ENCODE measurements around the gene LTBR. TPM values are rescaled to one million over a fixed set of nuclear protein-coding genes. Genes with fewer than 3 reads are reported as not detected.
"Not testable (repeated sequence)": the region's sequence is repeated elsewhere in the genome, so short reads cannot be mapped to it uniquely, and the experiment has no call there.

Gene LTBR
- 127 and 128 TPM in 2 replicates for total RNA-seq (2014; rRNA removed; shearing (Covaris generic))
- polyA plus RNA-seq (2015; cell fraction: cytosol; rRNA removed) = 311 and 316 TPM in 2 replicates
- polyA plus RNA-seq (2015; cell fraction: nucleus; rRNA removed) = 324 and 339 TPM in 2 replicates

GRCh38 chr12:6383572-6384498, at the start of gene LTBR:
Gene LTBR (plus strand): TSS chr12:6384162. CDS start chr12:6384359, 197 bp downstream.
- DNase-seq (ENCODE audit: low read depth, low spot score) = peak; percentile 92

GRCh38 chr12:6334359-6334758, 49.6 kb upstream of the LTBR start:
- in situ Hi-C loops (cut with HindIII; ENCODE audit: low pct_unique_long_range_greater_than_20kb, low sequenced_read_pairs) = no loop called here
- DNase-seq (ENCODE audit: low read depth, low spot score) = no peak

More at GRCh38 chr12:6383572-6384498, at the start of gene LTBR:
- in situ Hi-C loops (cut with HindIII; ENCODE audit: low pct_unique_long_range_greater_than_20kb, low sequenced_read_pairs) = no loop called here

- in situ Hi-C loops (cut with HindIII; ENCODE audit: low pct_unique_long_range_greater_than_20kb, low sequenced_read_pairs) = no loop called here
Observed at GRCh38 chr12:6334940-6335450, 49.0 kb upstream of the LTBR start.

GRCh38 chr12:6335451-6336078, 48.4 kb upstream of the LTBR start:
- in situ Hi-C loops (cut with HindIII; ENCODE audit: low pct_unique_long_range_greater_than_20kb, low sequenced_read_pairs) = no loop called here
- DNase-seq (ENCODE audit: low read depth, low spot score) = peak; percentile 70

More at GRCh38 chr12:6334940-6335450, 49.0 kb upstream of the LTBR start:
- DNase-seq (ENCODE audit: low read depth, low spot score) = no peak

DNA sequence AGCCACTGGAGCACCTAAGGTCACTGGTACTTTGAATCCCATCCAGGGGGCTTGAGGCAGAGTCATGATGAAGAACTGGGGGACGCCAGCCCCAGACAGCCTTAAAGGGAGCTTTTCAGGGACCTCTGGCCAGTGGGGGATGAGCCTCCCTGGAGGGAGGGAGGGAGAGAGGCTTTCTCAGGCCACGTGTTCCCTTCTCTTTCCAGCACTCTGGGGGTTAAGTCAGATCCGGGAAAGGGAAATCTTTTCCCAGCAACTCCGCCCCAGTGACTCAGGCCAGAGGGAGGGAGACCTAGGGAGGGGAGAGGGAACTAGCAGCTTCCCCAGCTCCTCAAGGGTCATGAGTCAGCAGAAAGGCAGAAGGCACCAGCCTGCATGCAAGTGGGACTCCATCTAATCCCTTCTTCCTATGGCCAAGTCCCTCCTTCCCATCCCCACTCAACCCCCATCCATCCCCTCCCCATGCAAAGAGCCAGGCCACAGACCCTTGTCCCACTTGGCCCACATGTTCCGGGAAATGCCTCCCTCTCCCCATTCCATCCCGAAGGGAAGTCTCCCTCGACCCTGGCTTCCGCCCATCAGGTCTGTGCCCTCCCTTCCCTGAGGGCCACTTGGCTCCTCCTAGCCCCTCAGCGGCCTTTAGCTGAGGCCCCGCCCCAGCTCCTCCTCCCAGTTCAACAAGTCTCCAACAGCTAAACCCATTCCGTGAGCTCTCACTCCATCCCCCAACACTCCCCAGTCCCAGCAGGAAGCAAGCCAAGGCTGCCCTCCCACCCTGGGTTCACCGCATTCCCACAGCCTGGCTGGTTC, 47.7 kb upstream of the LTBR start:
- peak; percentile 97 for DNase-seq (ENCODE audit: low read depth, low spot score)
- in situ Hi-C loops (cut with HindIII; ENCODE audit: low pct_unique_long_range_greater_than_20kb, low sequenced_read_pairs) = no loop called here

DNA sequence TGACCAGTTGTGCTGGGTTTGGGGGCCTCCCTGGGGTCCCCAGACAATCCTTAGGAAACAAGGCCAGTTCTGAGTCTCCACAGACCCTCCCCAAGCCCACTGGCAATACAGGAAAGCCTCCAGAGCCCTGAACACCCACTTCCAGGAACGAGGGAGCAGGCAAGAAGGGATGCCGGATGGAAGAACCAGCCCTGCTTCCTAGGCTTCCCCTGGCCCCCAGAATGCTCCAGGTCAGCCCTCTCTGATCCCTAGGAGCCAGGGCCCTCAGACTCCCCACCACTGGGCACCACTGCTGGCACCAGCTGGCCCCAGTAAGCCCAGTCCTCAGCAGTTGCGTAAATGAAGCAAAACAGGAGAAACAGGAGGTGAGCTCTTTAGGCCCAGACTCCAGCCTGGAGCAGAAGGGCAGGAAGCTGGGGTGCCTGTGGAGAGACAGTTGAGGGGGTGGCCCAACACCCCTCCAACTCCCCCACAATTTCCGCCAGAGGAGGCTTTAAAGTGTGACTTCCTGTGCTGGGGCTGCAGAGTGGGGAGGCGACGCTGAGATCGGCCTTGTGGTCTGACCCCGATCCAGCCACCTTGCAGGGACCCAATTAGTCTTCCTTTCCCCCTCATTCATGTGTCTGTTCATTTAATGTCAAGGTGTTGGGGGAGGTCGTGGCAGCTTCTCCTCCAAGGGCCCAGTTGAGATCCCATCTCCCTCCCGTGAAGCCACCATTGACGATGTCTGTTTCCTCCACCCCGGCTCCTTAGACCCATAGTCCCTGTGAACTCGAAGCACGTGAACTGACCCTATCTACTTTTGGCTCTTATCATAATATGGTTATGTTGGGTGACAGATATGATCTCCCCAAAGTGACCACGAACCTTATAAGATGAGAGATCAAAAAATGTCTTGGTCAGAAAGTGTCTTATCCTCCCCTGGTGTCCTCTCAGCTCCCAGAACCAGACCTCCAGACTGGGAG, 46.8 kb upstream of the LTBR start:
- in situ Hi-C loops (cut with HindIII; ENCODE audit: low pct_unique_long_range_greater_than_20kb, low sequenced_read_pairs) = no loop called here
- DNase-seq (ENCODE audit: low read depth, low spot score) = no peak

- in situ Hi-C loops (cut with HindIII; ENCODE audit: low pct_unique_long_range_greater_than_20kb, low sequenced_read_pairs) = no loop called here
- DNase-seq (ENCODE audit: low read depth, low spot score) = no peak
Observed at GRCh38 chr12:6337958-6338433, 46.0 kb upstream of the LTBR start.

DNA sequence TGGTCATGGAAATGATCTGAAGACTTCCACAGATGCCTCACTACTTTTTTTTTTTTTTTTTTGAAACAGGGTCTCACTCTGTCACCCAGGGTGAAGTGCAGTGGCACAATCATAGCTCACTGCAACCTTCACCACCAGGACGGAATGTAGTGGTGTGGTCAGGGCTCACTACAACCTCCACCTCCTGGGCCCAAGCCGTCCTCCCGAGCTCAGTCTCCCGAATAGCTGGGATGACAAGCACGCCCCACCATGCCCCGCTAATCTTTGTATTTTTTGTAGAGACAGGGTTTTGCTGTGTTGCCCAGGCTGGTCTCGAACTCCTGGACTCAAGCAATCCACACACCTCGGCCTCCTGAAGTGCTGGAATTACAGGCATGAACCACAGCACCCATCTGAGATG, 45.4 kb upstream of the LTBR start:
- DNase-seq (ENCODE audit: low read depth, low spot score); in situ Hi-C loops (cut with HindIII; ENCODE audit: low pct_unique_long_range_greater_than_20kb, low sequenced_read_pairs): not testable (repeated sequence)

GRCh38 chr12:6338955-6339354, 45.0 kb upstream of the LTBR start:
- in situ Hi-C loops (cut with HindIII; ENCODE audit: low pct_unique_long_range_greater_than_20kb, low sequenced_read_pairs) = no loop called here
- DNase-seq (ENCODE audit: low read depth, low spot score) = no peak

GRCh38 chr12:6340032-6340638, 43.8 kb upstream of the LTBR start:
- DNase-seq (ENCODE audit: low read depth, low spot score) = no peak

GRCh38 chr12:6340745-6341416, 43.1 kb upstream of the LTBR start:
- in situ Hi-C loops (cut with HindIII; ENCODE audit: low pct_unique_long_range_greater_than_20kb, low sequenced_read_pairs) = no loop called here
- no peak for DNase-seq (ENCODE audit: low read depth, low spot score)

More at GRCh38 chr12:6340032-6340638, 43.8 kb upstream of the LTBR start:
- in situ Hi-C loops (cut with HindIII; ENCODE audit: low pct_unique_long_range_greater_than_20kb, low sequenced_read_pairs) = no loop called here

GRCh38 chr12:6341417-6342139, 42.4 kb upstream of the LTBR start, which contains the start of gene TNFRSF1A:
Gene TNFRSF1A (minus strand): TSS chr12:6342076. CDS start chr12:6341814, 262 bp downstream.
- in situ Hi-C loops (cut with HindIII; ENCODE audit: low pct_unique_long_range_greater_than_20kb, low sequenced_read_pairs) = no loop called here

DNA sequence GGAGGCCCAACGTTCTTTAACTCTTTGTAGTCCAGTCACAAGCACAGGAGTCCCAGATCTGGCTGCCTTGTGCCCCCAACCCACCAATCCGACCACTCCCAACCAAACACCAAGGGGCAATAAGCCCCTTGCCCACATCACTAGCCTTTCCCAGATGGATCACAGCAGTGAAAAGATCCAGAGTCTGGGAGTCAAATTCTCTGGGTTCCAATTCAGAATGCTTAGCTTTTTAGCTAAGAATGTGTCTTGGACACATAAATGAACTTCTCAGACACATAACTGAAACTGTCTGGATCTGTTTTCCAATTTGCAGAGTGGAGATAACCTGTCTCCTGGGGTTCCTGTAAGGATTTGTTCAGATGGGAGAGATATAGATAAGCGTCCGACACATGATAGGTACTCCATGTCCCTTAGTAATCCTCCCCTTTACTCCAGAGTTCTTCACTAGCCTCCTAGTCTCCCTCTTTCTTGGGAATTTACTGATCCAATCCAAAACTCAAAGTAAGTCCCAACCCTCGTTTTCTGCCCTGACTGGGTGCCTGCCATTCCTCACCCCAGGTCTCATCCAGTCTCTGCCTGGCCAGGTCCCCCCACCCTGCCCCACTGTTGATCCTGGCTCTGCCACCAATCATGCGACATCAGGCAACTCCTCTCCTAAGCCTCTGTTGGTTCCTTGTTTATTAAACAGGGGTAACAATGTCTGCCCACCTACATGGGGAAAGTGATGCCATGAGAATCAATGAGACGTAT, 41.6 kb upstream of the LTBR start:
- DNase-seq (ENCODE audit: low read depth, low spot score) = no peak
- in situ Hi-C loops (cut with HindIII; ENCODE audit: low pct_unique_long_range_greater_than_20kb, low sequenced_read_pairs) = no loop called here

More at GRCh38 chr12:6341417-6342139, 42.4 kb upstream of the LTBR start, which contains the start of gene TNFRSF1A:
- peak; percentile 81 for DNase-seq (ENCODE audit: low read depth, low spot score)

- in situ Hi-C loops (cut with HindIII; ENCODE audit: low pct_unique_long_range_greater_than_20kb, low sequenced_read_pairs) = no loop called here
- DNase-seq (ENCODE audit: low read depth, low spot score) = no peak
Observed at GRCh38 chr12:6343518-6343917, 40.4 kb upstream of the LTBR start.

Measured in SK-MEL-5 (cell line).